ENCODE measurements around the gene MYADML2.

The MYADML2 gene

GRCh38 chr17:81932333-81932983 lies 14.6 kb downstream of the MYADML2 start:
- TF ChIP-seq CTCF (IDR thresholded peaks at IDR 0.05; ENCODE audit: low read depth, low read length, missing control alignments): no peak
- DNase-seq (ENCODE audit: low read depth): no peak
- H3K4me3 ChIP-seq (ENCODE audit: low read depth, low read length): no peak overlapping the region

GRCh38 chr17:81931557-81932332 lies 15.3 kb downstream of the MYADML2 start:
- no peak overlapping the region for H3K4me3 ChIP-seq (ENCODE audit: low read depth, low read length)
- DNase-seq (ENCODE audit: low read depth): no peak
- no peak for TF ChIP-seq CTCF (IDR thresholded peaks at IDR 0.05; ENCODE audit: low read depth, low read length, missing control alignments)

GRCh38 chr17:81931189-81931556 lies 15.9 kb downstream of the MYADML2 start:
- H3K4me3 ChIP-seq (ENCODE audit: low read depth, low read length): no peak overlapping the region
- no peak for DNase-seq (ENCODE audit: low read depth)
- TF ChIP-seq CTCF (IDR thresholded peaks at IDR 0.05; ENCODE audit: low read depth, low read length, missing control alignments): no peak

GRCh38 chr17:81930142-81931125 lies 16.6 kb downstream of the MYADML2 start:
- no peak for DNase-seq (ENCODE audit: low read depth)
- H3K4me3 ChIP-seq (ENCODE audit: low read depth, low read length): no peak overlapping the region
- TF ChIP-seq CTCF (IDR thresholded peaks at IDR 0.05; ENCODE audit: low read depth, low read length, missing control alignments): no peak

- no peak for TF ChIP-seq CTCF (IDR thresholded peaks at IDR 0.05; ENCODE audit: low read depth, low read length, missing control alignments)
- no peak overlapping the region for H3K4me3 ChIP-seq (ENCODE audit: low read depth, low read length)
- no peak for DNase-seq (ENCODE audit: low read depth)
These were observed 17.5 kb downstream of the MYADML2 start for GRCh38 chr17:81929253-81930141.
